Aorta (tissue), 5 donors: ENCODE measurements around the gene POLD4. TPM values are rescaled to one million over a fixed set of nuclear protein-coding genes. Genes with fewer than 3 reads are reported as not detected.

ENCODE experiments used
- ATAC-seq: fragments of 200-7000 bp; cut with Tn5 transposase; one replicate; pipeline ENCODE4 v1.9.1; 2022; ENCODE audit warnings: moderate library complexity; ENCODE audit not compliant: low FRiP score
- DNase-seq, 2 donors: peaks; one replicate each; pipeline ENCODE4 v3.0.0-alpha.2; 2020
- H3K27ac ChIP-seq, 2 donors: one replicate each; pipeline ENCODE4 v1.5.1; 2013; ENCODE audit warnings: low read length in 2 of 2, mild to moderate bottlenecking in 2 of 2, moderate library complexity in 2 of 2, control low read depth in 1 of 2, inconsistent platforms in 1 of 2, low read depth in 1 of 2
- H3K27me3 ChIP-seq, 2 donors: one replicate each; pipeline ENCODE4 v1.6.1; 2013; ENCODE audit warnings: control low read depth in 1 of 2, low read length in 1 of 2, mild to moderate bottlenecking in 1 of 2, moderate library complexity in 1 of 2; ENCODE audit not compliant: insufficient read depth in 2 of 2, control insufficient read depth in 1 of 2
- H3K36me3 ChIP-seq, 2 donors: one replicate each; pipeline ENCODE4 v1.6.1; 2013; ENCODE audit warnings: control low read depth in 1 of 2, low read length in 1 of 2, mild to moderate bottlenecking in 1 of 2; ENCODE audit not compliant: insufficient read depth in 2 of 2, control insufficient read depth in 1 of 2
- H3K4me1 ChIP-seq, 2 donors: one replicate each; pipeline ENCODE4 v1.6.1; 2013; ENCODE audit warnings: low read length in 2 of 2, control low read depth in 1 of 2, mild to moderate bottlenecking in 1 of 2, moderate library complexity in 1 of 2; ENCODE audit not compliant: insufficient read depth in 2 of 2, control insufficient read depth in 1 of 2
- H3K4me3 ChIP-seq, 2 donors: one replicate each; pipeline ENCODE4 v1.5.1; 2013; ENCODE audit warnings: low read length in 2 of 2, control low read depth in 1 of 2, mild to moderate bottlenecking in 1 of 2
- H3K9me3 ChIP-seq: one replicate; pipeline ENCODE4 v1.6.1; 2013; ENCODE audit warnings: mild to moderate bottlenecking, low read length; ENCODE audit not compliant: control insufficient read depth
- WGBS, 2 donors: extraction: QIAGEN DNeasy Blood & Tissue Kit; methylation state at CpG; one replicate each; pipeline ENCODE4 v1.1.7; 2013; 5-methylcytosine and 5-hydroxymethylcytosine counted together
- intact Hi-C, 2 donors: fragments of 100-400 bp; cut with DNase I; formaldehyde crosslinking; loops; one replicate each; pipeline versions ENCODE4 v1.14.2 to v1.15.0; 2022
- polyA plus RNA-seq, 2 donors: library from polyadenylated mRNA; stranded (reverse); fragments of 200-250 nt; gene quantifications; one replicate each; pipeline ENCODE4 v1.2.3, GENCODE V29; 2013
- total RNA-seq, 2 donors: library from RNA; stranded (reverse); fragmentation: NEBNext Ultra II Directional; extraction: Animal tissue kit (Norgen Biotek cat#: 25700); gene quantifications; one replicate each; pipeline ENCODE4 v1.2.1, GENCODE V29; 2021
- donor health status: healthy with polysubstance abuse.
- donor health status: Bipolar disorder and iron deficiency.
- donor health status: DM: no; HTN: no; CAD: no.
- donor health status: DM: no; HTN: no; CAD: no.
- donor health status: DM: yes; HTN: yes; CAD: no.

POLD4 gene
- total and polyA plus RNA-seq, 4 donors, result 82.7 to 338 (median 130) TPM

DNA sequence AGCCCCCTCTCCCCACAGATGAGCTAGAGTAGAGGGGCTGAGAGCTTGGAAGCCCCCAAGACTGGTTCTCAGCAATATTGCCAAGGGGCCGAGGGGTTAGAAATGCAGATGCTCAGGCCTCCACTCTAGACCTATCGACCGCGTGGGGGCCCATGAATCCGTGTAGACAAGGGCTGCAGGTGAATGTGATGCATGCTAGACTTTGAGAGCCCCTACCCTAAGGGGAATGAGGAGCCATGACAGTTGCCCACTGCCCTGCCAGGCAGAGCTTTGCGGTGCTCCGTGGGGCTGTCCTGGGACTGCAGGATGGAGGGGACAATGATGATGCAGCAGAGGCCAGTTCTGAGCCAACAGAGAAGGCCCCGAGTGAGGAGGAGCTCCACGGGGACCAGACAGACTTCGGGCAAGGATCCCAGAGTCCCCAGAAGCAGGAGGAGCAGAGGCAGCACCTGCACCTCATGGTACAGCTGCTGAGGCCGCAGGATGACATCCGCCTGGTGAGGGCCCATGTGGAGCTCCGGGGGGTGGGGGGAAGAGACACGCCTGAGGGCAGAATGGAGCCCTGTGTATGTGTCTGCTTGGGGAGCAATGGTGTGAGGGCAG, 48.7 kb downstream of the POLD4 start:
- intact Hi-C loops, result no loop called here

DNA sequence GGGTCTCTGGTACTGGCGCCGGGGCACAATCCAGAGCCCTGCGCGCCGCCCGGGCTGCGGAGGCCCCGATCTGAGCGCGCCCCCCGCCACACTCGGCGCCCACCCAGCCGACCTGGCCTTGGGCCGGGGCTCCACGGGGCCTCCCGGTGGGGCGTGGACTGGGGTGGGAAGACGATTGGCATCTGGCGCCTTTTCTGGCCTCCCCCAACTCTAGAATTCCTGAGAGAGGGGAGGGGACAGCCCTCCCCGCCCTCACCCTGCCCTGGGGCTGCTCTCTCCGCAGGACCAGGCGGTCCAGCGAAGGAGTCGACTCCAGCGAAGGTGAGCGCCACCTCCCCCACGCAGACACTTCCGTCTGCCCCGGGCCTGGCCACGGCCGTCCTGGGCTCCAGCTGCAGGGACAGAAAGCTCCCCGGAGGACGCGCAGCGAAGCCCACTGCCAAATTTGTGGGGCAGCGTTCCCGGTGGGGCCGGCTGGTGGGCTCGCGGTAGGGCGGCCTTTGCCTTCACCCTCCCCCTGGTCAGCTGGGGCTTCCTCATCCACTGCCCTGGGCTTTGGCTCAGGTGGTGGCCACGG, 49.4 kb downstream of the POLD4 start:
- no peaks in the 10 kb centered on the region for H3K27me3 ChIP-seq
- intact Hi-C loops, result no loop called here
- peak overlapping the region; percentile 67 to 69 for H3K4me3 ChIP-seq
- no peaks in the 10 kb centered on the region for H3K9me3 ChIP-seq
- peak in 1 of 2 donors; percentile 79 for DNase-seq
- peak overlapping the region in 1 of 2 donors; percentile 9 for H3K27ac ChIP-seq
- 1 to 2% methylated on average over 34 to 43 of the region's 43 CpGs for WGBS, 2 donors
- no peaks in the 10 kb centered on the region for H3K4me1 ChIP-seq
- H3K36me3 ChIP-seq, result peaks cover 0 to 3% of the 10 kb centered on the region in 2 donors
- peak; percentile 27 for ATAC-seq

More for the DNA sequence above, 48.7 kb downstream of the POLD4 start:
- no peak overlapping the region for H3K27ac ChIP-seq
- 85 to 87% methylated on average over 14 of the region's 14 CpGs for WGBS, 2 donors
- H3K4me3 ChIP-seq, result peak overlapping the region in 1 of 2 donors; percentile 67
- H3K36me3 ChIP-seq, result peaks cover 0 to 3% of the 10 kb centered on the region in 2 donors
- H3K27me3 ChIP-seq, result no peaks in the 10 kb centered on the region
- peak in 1 of 2 donors; percentile 69 for DNase-seq
- ATAC-seq, result no peak
- no peaks in the 10 kb centered on the region for H3K4me1 ChIP-seq
- no peaks in the 10 kb centered on the region for H3K9me3 ChIP-seq

DNA sequence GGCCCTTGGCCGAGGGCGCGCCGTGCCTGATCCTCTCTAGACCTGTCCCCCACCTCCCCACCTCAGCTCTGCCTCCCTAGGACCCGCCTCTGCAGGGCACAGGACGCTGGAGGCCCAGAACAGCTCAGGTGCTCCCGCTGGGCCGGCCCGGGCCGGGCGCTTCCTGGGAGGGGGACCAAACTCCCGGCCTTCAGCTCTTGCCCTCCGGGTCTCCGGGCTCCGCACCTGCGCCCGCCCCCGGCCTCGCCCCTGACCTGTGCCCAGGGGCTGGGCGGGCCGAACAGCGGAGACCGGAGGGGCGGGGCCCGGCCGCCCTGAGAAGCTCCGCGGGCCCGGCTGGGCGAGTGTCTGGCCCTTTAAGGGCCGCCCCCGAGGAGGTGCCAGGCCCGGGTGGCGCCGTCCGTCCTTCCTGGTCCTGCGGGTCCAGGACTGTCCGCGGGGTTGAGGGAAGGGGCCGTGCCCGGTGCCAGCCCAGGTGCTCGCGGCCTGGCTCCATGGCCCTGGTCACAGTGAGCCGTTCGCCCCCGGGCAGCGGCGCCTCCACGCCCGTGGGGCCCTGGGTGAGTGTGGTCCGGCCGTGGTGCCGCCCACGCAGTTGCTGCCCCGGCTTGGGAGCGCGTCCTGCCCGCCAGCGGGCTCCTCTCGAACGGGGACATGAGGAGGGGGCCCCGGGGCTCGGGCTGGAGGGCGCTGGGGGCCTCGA, 50.1 kb downstream of the POLD4 start, which contains the start of gene SSH3:
SSH3 (plus strand) TSS at position 399 of the 703 bp plus-strand sequence; CDS start at position 495, 96 bp downstream.
- no peaks in the 10 kb centered on the region for H3K9me3 ChIP-seq
- ATAC-seq (peak; percentile 89), DNase-seq (peak; percentile 85 to 92)
- H3K4me1 ChIP-seq, result no peaks in the 10 kb centered on the region
- peak within 1 kb of the TSS in 1 of 2 donors; percentile 9 for H3K27ac ChIP-seq
- 0 to 1% methylated on average over 37 to 65 of the region's 65 CpGs for WGBS, 2 donors
- no peaks in the 10 kb centered on the region for H3K27me3 ChIP-seq
- H3K4me3 ChIP-seq, result peak within 1 kb of the TSS; percentile 67 to 69
- intact Hi-C loops, result no loop called here
- peaks cover 0 to 3% of the 10 kb centered on the region in 2 donors for H3K36me3 ChIP-seq

DNA sequence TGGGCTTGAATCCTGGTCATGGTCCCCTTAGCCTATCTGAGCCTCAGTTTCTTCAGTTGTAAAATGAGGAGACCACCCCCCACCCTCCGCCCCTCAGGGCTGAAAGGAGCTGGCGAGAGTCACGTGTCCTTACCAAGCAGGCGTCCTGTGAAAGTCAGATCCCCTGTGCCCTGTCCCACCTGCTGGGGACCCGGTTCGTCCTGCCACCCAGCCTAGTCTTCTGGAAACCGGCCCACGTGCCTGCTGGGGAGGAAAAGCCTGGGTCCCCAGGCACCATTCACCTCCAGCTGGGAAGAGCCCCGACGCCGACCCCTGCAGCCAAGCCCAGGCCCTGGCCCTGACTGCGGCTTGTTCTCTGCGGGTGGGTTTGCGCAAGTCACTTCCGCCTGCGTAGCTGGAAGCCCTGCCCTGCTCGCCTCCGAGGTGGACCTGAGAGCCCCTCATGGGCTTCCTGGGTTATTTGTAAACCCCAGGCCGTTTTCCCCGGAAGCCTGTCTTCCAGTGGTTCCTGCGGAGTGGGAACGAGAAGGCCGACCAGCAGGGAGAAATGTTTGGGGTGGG, 50.7 kb downstream of the POLD4 start:
- DNase-seq (peak in 1 of 2 donors; percentile 81), ATAC-seq (peak; percentile 33)
- Histone ChIP-seq H3K27ac (no peak overlapping the region), H3K9me3 (no peaks in the 10 kb centered on the region), H3K4me1 (no peaks in the 10 kb centered on the region), H3K27me3 (no peaks in the 10 kb centered on the region), H3K4me3 (peak overlapping the region; percentile 67 to 69), H3K36me3 (peaks cover 0 to 3% of the 10 kb centered on the region in 2 donors)
- 22 to 28% methylated on average over 23 of the region's 23 CpGs for WGBS, 2 donors
- intact Hi-C loops, result no loop called here

DNA sequence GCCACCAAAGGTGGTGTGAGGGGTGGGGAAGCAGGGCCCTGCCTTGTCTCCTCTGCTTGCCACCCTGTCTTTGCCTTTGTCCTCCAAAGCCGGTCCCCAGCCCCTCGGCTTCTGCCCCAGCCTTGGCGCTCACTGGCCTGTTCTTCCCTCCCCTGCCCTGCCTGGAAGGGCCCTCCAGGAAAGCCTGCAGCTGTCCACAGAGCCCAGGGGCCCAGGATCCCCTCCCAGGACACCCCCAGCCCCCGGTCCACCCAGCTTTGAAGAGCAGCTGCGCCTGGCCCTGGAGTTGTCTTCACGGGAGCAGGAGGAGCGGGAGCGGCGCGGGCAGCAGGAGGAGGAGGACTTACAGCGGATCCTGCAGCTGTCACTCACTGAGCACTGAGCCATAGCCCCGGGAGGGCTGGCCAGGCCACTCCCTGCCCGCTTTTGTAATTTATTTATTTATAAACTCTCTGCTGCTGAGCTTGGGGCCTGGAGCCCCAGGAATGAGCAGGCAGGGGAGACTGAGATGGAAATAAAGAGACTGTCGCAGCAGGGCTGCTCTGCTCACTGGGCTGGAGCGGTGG, 51.3 kb downstream of the POLD4 start:
- no peak for ATAC-seq
- WGBS, 2 donors, result 82 to 86% methylated on average over 15 of the region's 15 CpGs
- no peak overlapping the region for H3K27ac ChIP-seq

DNA sequence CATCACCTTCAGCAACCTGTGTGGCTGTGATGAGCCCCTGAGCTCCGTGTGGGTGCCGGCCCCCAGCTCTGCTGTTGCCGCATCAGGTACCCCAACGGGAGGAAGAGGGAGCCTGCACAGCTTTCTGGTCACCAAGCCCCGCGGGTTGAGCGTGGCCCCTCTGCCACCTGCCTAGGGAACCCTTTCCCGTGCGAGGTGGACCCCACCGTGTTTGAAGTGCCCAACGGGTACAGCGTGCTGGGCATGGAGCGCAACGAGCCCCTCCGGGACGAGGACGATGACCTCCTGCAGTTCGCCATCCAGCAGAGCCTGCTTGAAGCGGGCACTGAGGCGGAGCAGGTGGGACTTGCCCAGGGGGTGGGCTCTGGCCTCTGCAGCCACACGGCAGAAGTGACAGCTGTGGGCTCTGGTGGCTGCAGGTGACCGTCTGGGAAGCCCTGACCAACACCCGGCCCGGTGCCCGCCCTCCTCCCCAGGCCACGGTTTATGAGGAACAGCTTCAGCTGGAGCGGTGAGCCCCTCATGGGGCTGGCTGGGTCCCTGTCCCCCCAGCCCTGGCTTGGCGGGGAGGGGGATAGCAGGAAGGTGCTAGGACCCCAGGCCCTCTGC, 51.9 kb downstream of the POLD4 start:
- ATAC-seq (no peak), DNase-seq (peak in 1 of 2 donors; percentile 78)
- Histone ChIP-seq H3K4me1 (no peaks in the 10 kb centered on the region), H3K27me3 (no peaks in the 10 kb centered on the region), H3K4me3 (no peak overlapping the region), H3K27ac (no peak overlapping the region), H3K36me3 (peaks cover 0 to 3% of the 10 kb centered on the region in 2 donors), H3K9me3 (no peaks in the 10 kb centered on the region)
- 89 to 90% methylated on average over 28 of the region's 28 CpGs for WGBS, 2 donors
- intact Hi-C loops, result no loop called here

More for the DNA sequence above, 51.3 kb downstream of the POLD4 start:
- H3K4me3 ChIP-seq, result no peak overlapping the region
- DNase-seq, result peak; percentile 47 to 77
- intact Hi-C loops, result no loop called here
- H3K9me3 ChIP-seq, result no peaks in the 10 kb centered on the region
- no peaks in the 10 kb centered on the region for H3K27me3 ChIP-seq
- peaks cover 0 to 3% of the 10 kb centered on the region in 2 donors for H3K36me3 ChIP-seq
- H3K4me1 ChIP-seq, result no peaks in the 10 kb centered on the region
